Ovary (tissue), 3 donors: ENCODE results near the gene IL1RAPL1.

Experiments used
- CTCF ChIP-seq, 3 donors: fragments of 450-650 bp in 2 of 3; fragments of 200-600 bp in 1 of 3; IDR thresholded peaks; one replicate each; pipeline versions ENCODE4 v1.5.1 to v1.8.0; 2016 to 2022; ENCODE audit warnings: antibody characterized with exemption in 3 of 3, mild to moderate bottlenecking in 1 of 3
- EP300 ChIP-seq: sonication (generic); formaldehyde crosslinking; IDR thresholded peaks from one replicate; pipeline ENCODE4 v1.6.1; 2017; ENCODE audit warnings: antibody characterized with exemption
- POLR2A ChIP-seq: fragments of 450-650 bp; IDR thresholded peaks from one replicate; pipeline ENCODE4 v1.6.1; 2017; ENCODE audit warnings: antibody characterized with exemption, mild to moderate bottlenecking, moderate library complexity
- donor health status: DM: no; HTN: no; CAD: no.

- TF ChIP-seq CTCF (IDR thresholded peaks at IDR 0.05) (no peak), POLR2A (no peak), EP300 (no peak)
Measured at GRCh38 chrX:29661290-29661689, 1074.0 kb downstream of the IL1RAPL1 start.
